CD4-positive, alpha-beta memory T cell (primary cell): ENCODE measurements around the gene SIDT1. TPM values are rescaled to one million over a fixed set of nuclear protein-coding genes. Genes with fewer than 3 reads are reported as not detected.

Source experiments
- CTCF ChIA-PET: fragments of 350-600 bp; sonication (Branson Sonifier 250); formaldehyde crosslinking; loops from one replicate; lab custom pipeline; 2021; ENCODE audit warnings: inconsistent platforms; ENCODE audit not compliant: partially characterized antibody; lab: Charles Lee
- POLR2A ChIA-PET: fragments of 350-600 bp; sonication (Branson Sonifier 250); formaldehyde crosslinking; loops from one replicate; lab custom pipeline; 2021; ENCODE audit not compliant: partially characterized antibody; lab: Charles Lee
- DNase-seq, 5 donors: peaks; one replicate each; pipeline versions ENCODE4 v3.0.0 to v3.0.0-alpha.2; 2020 to 2022; ENCODE audit warnings: mixed read lengths in 1 of 5
- H3K27ac ChIP-seq: one replicate; pipeline ENCODE4 v1.7.0; 2013; ENCODE audit warnings: low read depth, low read length
- H3K27me3 ChIP-seq: 2 replicates; pipeline ENCODE4 v1.7.0; 2013; ENCODE audit warnings: mild to moderate bottlenecking, low read length, moderate library complexity; ENCODE audit not compliant: insufficient read depth
- H3K36me3 ChIP-seq: 2 replicates; pipeline ENCODE4 v1.7.0; 2013; ENCODE audit warnings: mild to moderate bottlenecking, low read length, moderate library complexity; ENCODE audit not compliant: insufficient read depth
- H3K4me1 ChIP-seq: 2 replicates; pipeline ENCODE4 v1.7.0; 2013; ENCODE audit warnings: mild to moderate bottlenecking, low read length, moderate library complexity; ENCODE audit not compliant: insufficient read depth
- H3K4me3 ChIP-seq, 2 donors: one replicate each; pipeline ENCODE4 v1.7.0; 2013; ENCODE audit warnings: low read length in 2 of 2, mild to moderate bottlenecking in 1 of 2
- H3K9me3 ChIP-seq, 2 donors: one replicate each; pipeline ENCODE4 v1.7.0; 2013; ENCODE audit warnings: low read length in 2 of 2, control low read depth in 1 of 2; ENCODE audit not compliant: control insufficient read depth in 1 of 2
- H3K27ac Mint-ChIP-seq, 7 donors: one replicate each; pipeline ENCODE4 v1.8.0; 2020 to 2021; ENCODE audit warnings: mixed read lengths in 7 of 7, mild to moderate bottlenecking in 6 of 7, inconsistent platforms in 3 of 7, moderate library complexity in 3 of 7
- H3K27me3 Mint-ChIP-seq, 2 donors: one replicate each; pipeline ENCODE4 v1.8.0; 2020 to 2021; ENCODE audit warnings: mixed read lengths in 2 of 2
- H3K36me3 Mint-ChIP-seq, 2 donors: one replicate each; pipeline ENCODE4 v1.8.0; 2020 to 2021; ENCODE audit warnings: mixed read lengths in 2 of 2, inconsistent platforms in 1 of 2, mild to moderate bottlenecking in 1 of 2
- H3K4me1 Mint-ChIP-seq, 4 donors: one replicate each; pipeline ENCODE4 v1.8.0; 2020 to 2021; ENCODE audit warnings: mixed read lengths in 4 of 4, mild to moderate bottlenecking in 1 of 4
- H3K4me3 Mint-ChIP-seq, 8 donors: one replicate each; pipeline ENCODE4 v1.8.0; 2020 to 2021; ENCODE audit warnings: mixed read lengths in 8 of 8, mild to moderate bottlenecking in 7 of 8, moderate library complexity in 6 of 8, inconsistent platforms in 3 of 8
- H3K9me3 Mint-ChIP-seq, 8 donors: one replicate each; pipeline ENCODE4 v1.8.0; 2020 to 2021; ENCODE audit warnings: mixed read lengths in 8 of 8, mild to moderate bottlenecking in 5 of 8, inconsistent platforms in 3 of 8, moderate library complexity in 1 of 8
- intact Hi-C: fragments of 100-400 bp; cut with micrococcal nuclease; formaldehyde crosslinking; loops from one replicate; pipeline ENCODE4 v1.15.1; 2023
- microRNA-seq: library from miRNA; unstranded; fragments of <30 nt; microRNA quantifications from one replicate; pipeline ENCODE4 v1.2.0, GENCODE V29; 2021; ENCODE audit warnings: borderline replicate concordance, borderline number of aligned reads, borderline microRNAs expressed, mixed read lengths
- polyA plus RNA-seq, 2 donors: library from polyadenylated mRNA; unstranded; fragments of 300-500 nt; fragmentation: Illumina TruSeq; gene quantifications; one replicate each; pipeline ENCODE4 v1.2.3, GENCODE V29; 2021
- total RNA-seq, 2 experiments: library from RNA; stranded (reverse); gene quantifications; one replicate each; pipeline ENCODE4 v1.2.3, GENCODE V29; 2021

SIDT1 gene
- total and polyA plus RNA-seq, 4 experiments from 2014 or later = 12.1 to 56.1 (median 39.2) TPM

GRCh38 chr3:113673593-113673992, 141.2 kb downstream of the SIDT1 start:
- peaks cover 9% of the 10 kb centered on the region for H3K36me3 ChIP-seq
- ChIA-PET CTCF (no interaction called here), POLR2A (no interaction called here)
- H3K27me3 Mint-ChIP-seq = no peaks in the 10 kb centered on the region
- no peaks in the 10 kb centered on the region for H3K9me3 ChIP-seq
- intact Hi-C loops = no loop called here
- H3K9me3 Mint-ChIP-seq = no peaks in the 10 kb centered on the region
- H3K4me3 ChIP-seq = no peak overlapping the region
- no peaks in the 10 kb centered on the region for H3K27me3 ChIP-seq
- peaks cover 3 to 23% (median 6%) of the 10 kb centered on the region in 4 donors for H3K4me1 Mint-ChIP-seq
- H3K4me3 Mint-ChIP-seq = no peak overlapping the region
- H3K27ac ChIP-seq = no peak overlapping the region
- H3K4me1 ChIP-seq = no peaks in the 10 kb centered on the region
- DNase-seq = no peak
- H3K36me3 Mint-ChIP-seq = peaks cover 62 to 69% of the 10 kb centered on the region in 2 donors
- H3K27ac Mint-ChIP-seq = no peak overlapping the region

- POLR2A ChIA-PET = no interaction called here
- Histone ChIP-seq H3K4me1 (no peaks in the 10 kb centered on the region), H3K27ac (no peak overlapping the region), H3K4me3 (no peak overlapping the region), H3K27me3 (no peaks in the 10 kb centered on the region), H3K9me3 (no peaks in the 10 kb centered on the region), H3K36me3 (peaks cover 9% of the 10 kb centered on the region)
- no peaks in the 10 kb centered on the region for H3K9me3 Mint-ChIP-seq
- H3K27ac Mint-ChIP-seq = no peak overlapping the region
- H3K4me3 Mint-ChIP-seq = no peak overlapping the region
- H3K36me3 Mint-ChIP-seq = peaks cover 41 to 52% of the 10 kb centered on the region in 2 donors
- no peak for DNase-seq
- intact Hi-C loops = no loop called here
- H3K27me3 Mint-ChIP-seq = no peaks in the 10 kb centered on the region
- peaks cover 4 to 16% (median 9%) of the 10 kb centered on the region in 4 donors for H3K4me1 Mint-ChIP-seq
- CTCF ChIA-PET = no interaction called here
Measured at GRCh38 chr3:113676261-113676660, 143.9 kb downstream of the SIDT1 start.

GRCh38 chr3:113677737-113678136, 145.4 kb downstream of the SIDT1 start:
- H3K4me3 Mint-ChIP-seq = no peak overlapping the region
- intact Hi-C loops = no loop called here
- H3K4me1 Mint-ChIP-seq = peaks cover 4 to 16% (median 9%) of the 10 kb centered on the region in 4 donors
- no peaks in the 10 kb centered on the region for H3K27me3 Mint-ChIP-seq
- peak overlapping the region in 1 of 7 donors; percentile 60 for H3K27ac Mint-ChIP-seq
- POLR2A ChIA-PET = no interaction called here
- Histone ChIP-seq H3K27ac (no peak overlapping the region), H3K4me1 (no peaks in the 10 kb centered on the region), H3K27me3 (no peaks in the 10 kb centered on the region), H3K9me3 (no peaks in the 10 kb centered on the region), H3K4me3 (no peak overlapping the region), H3K36me3 (peaks cover 9% of the 10 kb centered on the region)
- peaks cover 33 to 44% of the 10 kb centered on the region in 2 donors for H3K36me3 Mint-ChIP-seq
- no peaks in the 10 kb centered on the region for H3K9me3 Mint-ChIP-seq
- CTCF ChIA-PET = no interaction called here
- no peak for DNase-seq

GRCh38 chr3:113678773-113679172, 146.4 kb downstream of the SIDT1 start:
- no peak overlapping the region for H3K4me3 ChIP-seq
- H3K4me1 ChIP-seq = no peaks in the 10 kb centered on the region
- H3K36me3 ChIP-seq = peaks cover 6% of the 10 kb centered on the region
- intact Hi-C loops = no loop called here
- no peaks in the 10 kb centered on the region for H3K27me3 ChIP-seq
- POLR2A ChIA-PET = no interaction called here
- CTCF ChIA-PET = no interaction called here
- peaks cover 26 to 35% of the 10 kb centered on the region in 2 donors for H3K36me3 Mint-ChIP-seq
- DNase-seq = no peak
- peaks cover 4 to 16% (median 9%) of the 10 kb centered on the region in 4 donors for H3K4me1 Mint-ChIP-seq
- peak overlapping the region in 1 of 7 donors; percentile 75 for H3K27ac Mint-ChIP-seq
- no peak overlapping the region for H3K27ac ChIP-seq
- no peaks in the 10 kb centered on the region for H3K27me3 Mint-ChIP-seq
- H3K9me3 Mint-ChIP-seq = peaks cover 0 to 2% (median 0%) of the 10 kb centered on the region in 8 donors
- no peaks in the 10 kb centered on the region for H3K9me3 ChIP-seq
- no peak overlapping the region for H3K4me3 Mint-ChIP-seq

Small RNAs within 50 kb of the gene (microRNA-seq; reads per million reads assigned to microRNA genes)
- 2.2 reads per million for gene MIR4446

Other genes with a start within 250 kb of the SIDT1 start
- 10 to 100 TPM; 25.7 to 26.1 TPM for gene CFAP44, start 91.1 kb upstream of the SIDT1 start, total RNA-seq
- 1 to 10 TPM in 1 of 2 donors, under 1 TPM in 1; 0.73 to 1.2 TPM for gene CFAP44, start 91.1 kb upstream of the SIDT1 start, polyA plus RNA-seq
- gene SPICE1, start 17.4 kb upstream of the SIDT1 start, total RNA-seq = 10 to 100 TPM; 37.5 to 41.2 TPM
- 1 to 10 TPM; 3.0 to 6.8 TPM for gene SPICE1, start 17.4 kb upstream of the SIDT1 start, polyA plus RNA-seq
- gene USF3, start 164.1 kb downstream of the SIDT1 start, total RNA-seq = 10 to 100 TPM; 23.3 to 23.7 TPM
- 1 to 10 TPM; 1.4 to 5.8 TPM for gene USF3, start 164.1 kb downstream of the SIDT1 start, polyA plus RNA-seq
- 10 to 100 TPM; 65.1 to 69.9 TPM for gene NAA50, start 213.7 kb downstream of the SIDT1 start, total RNA-seq
- gene NAA50, start 213.7 kb downstream of the SIDT1 start, polyA plus RNA-seq = 10 to 100 TPM; 77.5 to 77.7 TPM
- gene ATP6V1A, start 214.5 kb downstream of the SIDT1 start, total RNA-seq = 10 to 100 TPM; 24.1 to 26.1 TPM
- gene ATP6V1A, start 214.5 kb downstream of the SIDT1 start, polyA plus RNA-seq = 10 to 100 TPM; 22.7 to 26.6 TPM